Retina (tissue), 1 donor: ENCODE results near the gene CTNS.

Experiments
- DNase-seq: peaks from one replicate; pipeline ENCODE4 v3.0.0-alpha.2; 2016

The CTNS gene

DNA sequence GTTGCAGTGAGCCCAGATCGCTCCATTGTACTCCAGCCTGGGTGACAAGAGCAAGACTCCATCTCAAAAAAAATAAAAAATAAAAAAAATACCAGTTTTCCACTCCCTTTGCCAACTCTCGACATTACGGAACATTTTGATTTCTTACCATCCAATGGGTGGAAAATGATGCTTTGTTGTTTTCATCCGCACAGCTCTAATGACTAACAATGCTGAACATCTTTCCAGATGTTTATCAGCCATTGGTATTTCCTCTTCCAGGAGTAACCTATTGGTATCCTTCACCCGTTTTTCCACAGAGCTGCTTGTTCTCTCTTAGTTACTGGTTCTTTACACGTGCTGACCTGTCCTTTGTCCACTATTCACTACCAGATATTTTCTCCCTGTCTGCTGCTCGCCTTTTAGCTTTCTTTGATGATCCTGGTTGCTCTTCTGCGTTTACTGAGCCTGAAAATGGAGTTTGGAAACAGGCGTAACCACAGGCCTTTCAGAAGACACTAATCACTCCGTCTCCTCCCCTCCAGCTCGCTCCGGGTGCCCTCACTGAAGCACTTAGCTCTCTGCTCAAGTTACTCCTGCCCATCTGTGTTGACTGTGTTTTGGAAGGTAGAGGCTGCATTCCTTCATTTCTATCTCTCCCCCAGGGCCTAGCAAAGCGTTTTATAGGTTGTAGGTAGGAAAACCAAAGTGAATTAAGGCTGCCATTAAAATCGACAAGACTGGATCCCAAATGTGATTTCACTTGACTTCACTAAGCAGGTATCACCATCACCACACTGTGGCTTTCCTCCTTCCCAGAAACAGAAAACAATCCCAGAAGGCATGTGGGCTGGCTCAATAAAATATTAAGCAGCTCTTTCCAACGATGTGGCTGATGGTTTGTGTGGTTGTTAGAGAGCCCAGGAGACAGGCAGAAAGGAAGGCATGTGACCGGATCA, 9.5 kb upstream of the CTNS start:
- peak; percentile 61 for DNase-seq

DNA sequence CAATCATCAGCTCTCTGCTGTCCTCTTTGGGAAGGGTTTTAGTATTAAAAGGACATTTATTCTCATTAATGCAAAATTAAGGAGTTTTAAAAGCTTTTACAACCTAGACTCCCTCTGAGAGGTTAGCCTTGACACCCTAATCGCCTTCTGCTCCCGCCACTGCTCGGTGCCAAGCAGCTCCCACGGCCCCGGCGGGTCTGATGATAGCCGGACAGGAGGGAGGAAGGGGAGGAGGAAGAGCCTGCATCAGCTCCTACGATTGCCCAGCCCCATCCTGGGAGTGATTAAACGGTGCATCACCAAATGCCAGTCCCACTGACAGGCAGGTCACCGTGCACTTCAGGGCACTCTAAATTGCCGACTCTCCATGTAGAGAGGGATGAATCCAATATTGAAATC, 8.8 kb upstream of the CTNS start:
- DNase-seq, result no peak

DNA sequence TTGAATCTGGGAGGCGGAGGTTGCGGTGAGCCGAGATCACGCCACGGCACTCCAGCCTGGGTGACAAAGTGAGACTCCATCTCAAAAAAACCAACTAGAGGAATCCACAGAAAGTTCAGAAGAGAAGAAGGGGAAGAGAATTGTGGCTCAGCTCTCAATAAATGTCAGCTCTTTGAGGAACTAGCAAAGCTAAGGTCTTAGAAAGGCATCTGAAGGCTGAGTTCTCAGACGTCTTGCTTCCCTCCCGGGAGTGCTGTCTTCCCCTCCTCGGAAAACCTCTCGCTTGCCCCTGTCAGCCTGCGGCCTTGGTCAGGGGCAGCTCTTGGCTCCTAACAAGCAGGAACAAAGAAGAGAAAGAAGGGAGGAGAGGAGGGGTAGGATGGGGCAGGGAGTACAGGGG, 5.8 kb upstream of the CTNS start:
- DNase-seq, result no peak

DNA sequence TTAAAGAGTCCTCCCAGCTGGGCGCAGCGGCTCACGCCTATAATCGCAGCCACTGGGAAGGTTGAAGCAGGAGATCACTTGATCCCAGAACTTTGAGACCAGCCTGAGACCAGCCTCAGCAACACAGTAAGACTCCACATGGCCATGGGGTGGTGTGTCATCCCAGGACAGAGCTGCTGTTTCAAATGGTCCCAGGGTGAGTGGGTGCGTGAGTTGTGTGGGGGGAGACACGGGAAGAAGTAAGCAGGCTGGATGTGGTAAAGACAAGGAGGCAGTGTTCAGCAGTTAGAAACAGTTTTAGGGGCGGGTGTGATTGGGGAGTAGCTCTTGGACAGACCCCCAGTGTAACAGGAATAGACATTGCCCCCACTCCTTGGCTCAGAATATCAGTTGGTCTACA, 4.3 kb upstream of the CTNS start:
- no peak for DNase-seq

DNA sequence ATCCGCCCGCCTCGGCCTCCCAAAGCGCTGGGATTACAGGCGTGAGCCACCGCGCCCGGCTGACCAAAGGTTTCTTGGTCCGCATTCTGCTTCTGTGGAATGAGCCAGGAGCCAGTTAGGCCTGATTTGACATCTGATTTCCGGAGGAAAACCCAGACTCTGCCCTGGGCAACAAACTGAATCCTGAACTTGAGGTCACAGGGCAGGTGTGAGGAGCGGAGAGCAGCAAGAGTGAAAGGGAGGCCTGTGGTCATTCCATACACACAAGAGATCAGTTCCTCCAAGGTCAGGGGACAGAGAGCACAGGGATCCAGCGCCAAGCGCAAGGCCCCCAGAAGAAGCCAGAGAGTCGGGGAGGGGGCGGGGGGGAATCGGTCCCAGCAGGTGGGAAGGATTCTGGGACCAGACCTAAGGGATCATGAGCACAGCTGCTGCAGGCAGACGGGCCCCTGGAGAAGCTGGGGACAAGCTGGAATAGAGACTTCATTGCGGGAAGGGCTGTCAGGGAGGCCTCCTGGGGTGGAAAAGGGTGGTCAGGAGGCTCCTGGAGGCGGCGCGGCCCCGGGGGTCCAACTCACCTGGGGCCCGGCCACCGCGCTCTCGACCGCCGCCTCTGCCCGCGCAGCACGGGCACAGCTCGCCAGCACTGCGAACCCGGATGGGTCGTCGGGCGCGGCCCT, 946 bp upstream of the CTNS start:
- no peak for DNase-seq

DNA sequence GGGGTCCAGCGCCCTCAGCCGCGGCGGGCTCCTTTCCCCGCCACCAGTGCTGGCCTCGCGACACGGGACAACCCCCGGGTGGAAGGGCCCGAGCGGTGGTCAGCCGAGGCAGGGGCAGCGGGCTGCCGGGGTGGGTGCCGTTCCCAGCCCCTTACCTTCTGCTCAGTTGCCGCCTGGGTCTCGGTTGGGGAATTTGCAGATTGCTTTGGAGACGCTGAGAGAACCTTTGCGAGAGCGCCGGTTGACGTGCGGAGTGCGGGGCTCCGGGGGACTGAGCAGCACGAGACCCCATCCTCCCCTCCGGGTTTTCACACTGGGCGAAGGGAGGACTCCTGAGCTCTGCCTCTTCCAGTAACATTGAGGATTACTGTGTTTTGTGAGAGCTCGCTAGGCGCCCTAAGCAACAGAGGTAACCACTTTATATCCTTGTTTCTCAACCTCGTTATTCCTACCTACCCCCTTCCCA, 381 bp downstream of the CTNS start:
- DNase-seq, result no peak

DNA sequence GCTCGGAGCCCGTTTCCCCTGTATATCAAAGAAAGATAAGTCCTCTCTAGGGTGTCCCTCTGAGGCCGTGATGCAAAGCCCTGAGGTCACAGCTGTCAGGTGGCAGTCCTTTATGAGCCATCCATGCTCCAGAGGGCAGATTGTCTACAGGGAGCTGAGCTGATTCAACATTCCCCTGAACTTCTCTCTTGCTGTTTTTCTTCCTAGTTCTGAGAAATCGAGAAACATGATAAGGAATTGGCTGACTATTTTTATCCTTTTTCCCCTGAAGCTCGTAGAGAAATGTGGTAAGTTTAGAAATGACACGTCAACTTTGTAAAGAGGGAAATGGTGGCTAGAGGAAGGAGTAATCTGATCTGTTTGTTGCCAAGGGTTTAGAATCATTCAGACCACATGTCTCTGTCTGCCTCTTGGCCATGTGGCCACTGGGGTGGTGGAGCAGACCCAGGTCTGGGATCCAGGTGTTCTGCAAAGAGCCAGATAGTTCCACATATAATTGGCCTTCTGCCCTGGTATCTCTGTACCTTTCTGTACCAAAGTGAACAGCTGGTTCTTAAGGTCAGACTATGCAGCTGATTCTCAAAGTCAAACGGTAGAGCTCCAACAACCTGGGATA, 3.5 kb downstream of the CTNS start:
- no peak for DNase-seq

DNA sequence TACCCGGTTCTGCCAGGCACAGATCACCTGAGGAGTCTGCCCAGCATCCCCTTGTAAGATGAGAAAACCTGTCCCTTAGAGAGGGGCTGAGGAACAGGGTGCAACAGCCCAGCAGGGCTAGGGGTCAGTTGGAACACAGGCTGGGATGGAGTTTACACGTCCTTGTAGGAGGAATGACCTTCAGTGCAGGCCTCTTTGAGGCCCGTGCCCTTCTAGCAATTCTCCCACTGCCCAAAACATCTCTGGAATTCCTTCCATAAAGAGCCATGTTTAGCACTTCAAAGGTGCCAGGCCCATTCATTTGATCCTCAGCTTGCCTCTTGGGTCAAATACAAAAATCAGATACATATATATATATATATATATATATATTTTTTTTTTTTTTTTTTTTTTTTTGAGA, 4.5 kb downstream of the CTNS start:
- no peak for DNase-seq

DNA sequence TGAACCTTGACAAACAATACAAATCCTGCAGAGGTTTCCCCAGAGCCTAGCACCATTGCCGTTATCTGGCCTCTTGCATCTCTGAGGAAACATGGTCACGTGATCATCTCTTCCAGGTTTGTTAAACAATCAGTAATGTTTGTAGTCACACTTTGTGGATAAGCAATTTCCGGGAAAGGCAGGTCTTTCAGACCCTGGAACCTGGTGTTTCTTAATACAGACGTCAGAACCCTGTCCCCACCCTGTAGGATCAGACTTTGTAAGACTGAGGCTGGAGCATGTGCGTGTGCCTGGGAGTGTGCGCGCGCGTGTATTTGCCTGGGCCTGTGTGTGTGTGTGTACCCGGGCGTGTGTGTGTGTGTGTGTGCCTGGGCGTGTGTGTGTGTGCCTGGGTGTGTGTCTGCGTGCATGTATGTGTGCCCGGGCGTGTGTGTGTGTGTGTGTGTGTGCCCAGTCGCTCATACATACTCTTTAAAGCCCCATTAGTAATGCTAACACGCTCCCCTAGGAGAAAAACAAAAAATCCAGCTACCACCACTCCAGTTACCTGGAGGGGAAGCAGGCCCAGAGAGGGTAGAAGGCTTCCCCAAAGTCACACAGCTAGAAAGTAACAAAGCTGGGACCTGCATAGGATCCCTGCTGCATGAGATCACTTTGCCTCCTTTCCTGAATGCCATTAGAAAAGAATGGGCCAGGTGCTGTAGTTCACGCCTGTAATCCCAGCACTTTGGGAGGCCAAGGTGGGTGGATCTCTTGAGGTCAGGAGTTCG, 5.3 kb downstream of the CTNS start:
- no peak for DNase-seq

DNA sequence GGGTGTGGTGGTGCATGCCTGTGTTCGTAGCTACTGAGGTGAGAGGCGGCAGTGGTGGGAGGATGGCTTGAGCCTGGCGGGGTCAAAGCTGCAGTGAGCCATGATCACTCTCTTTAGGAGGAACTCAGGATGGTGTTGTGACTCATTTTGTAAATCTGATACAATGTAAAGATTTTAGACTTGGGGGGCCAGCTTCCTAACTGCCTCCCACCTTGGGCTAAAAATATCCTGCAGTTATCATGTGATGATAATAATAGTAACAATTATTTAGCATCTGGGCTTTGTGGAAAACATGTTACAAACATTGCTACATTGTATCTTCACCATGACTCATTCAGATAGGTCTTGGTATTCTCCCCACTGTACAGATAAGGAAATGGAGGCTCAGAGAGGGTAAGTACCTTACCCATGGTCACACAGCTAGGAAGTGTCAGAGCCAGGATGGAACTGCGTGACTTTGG, 7.4 kb downstream of the CTNS start:
- no peak for DNase-seq

DNA sequence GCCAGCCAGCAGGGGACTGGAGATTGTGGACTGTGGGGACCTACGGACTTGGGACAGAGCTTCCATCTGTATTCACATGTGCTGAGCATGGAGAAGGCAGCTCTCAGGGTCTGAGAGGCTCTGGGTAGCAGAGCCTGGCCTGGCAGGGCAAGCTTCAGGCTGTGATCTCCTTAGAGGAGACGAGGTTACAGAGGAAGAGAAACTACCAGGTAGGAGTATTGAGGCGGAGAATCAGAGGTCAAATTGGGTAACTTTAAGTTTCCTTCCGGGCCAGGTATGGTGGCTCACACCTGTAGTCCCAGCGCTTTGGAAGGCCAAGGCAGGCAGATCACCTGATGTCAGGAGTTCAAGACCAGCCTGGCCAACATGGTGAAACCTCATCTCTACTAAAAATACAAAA, 8.8 kb downstream of the CTNS start:
- DNase-seq, result no peak

DNA sequence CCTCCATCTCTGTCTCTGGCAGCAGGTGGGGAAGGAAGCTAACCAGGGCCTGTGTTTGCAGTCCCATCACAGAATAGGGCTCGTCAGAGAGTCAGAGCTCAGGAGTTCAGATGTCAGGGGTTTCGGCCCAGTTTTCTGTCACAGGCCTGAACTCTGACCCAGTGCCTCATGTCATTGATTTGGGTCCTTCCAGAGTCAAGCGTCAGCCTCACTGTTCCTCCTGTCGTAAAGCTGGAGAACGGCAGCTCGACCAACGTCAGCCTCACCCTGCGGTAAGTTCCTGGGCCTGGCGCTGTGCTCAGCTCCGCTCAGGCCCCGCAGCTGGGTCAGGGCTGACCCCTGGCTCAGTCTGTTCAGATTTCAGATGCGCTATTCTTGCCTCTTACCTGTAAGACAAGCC, 10.7 kb downstream of the CTNS start:
- no peak for DNase-seq

DNA sequence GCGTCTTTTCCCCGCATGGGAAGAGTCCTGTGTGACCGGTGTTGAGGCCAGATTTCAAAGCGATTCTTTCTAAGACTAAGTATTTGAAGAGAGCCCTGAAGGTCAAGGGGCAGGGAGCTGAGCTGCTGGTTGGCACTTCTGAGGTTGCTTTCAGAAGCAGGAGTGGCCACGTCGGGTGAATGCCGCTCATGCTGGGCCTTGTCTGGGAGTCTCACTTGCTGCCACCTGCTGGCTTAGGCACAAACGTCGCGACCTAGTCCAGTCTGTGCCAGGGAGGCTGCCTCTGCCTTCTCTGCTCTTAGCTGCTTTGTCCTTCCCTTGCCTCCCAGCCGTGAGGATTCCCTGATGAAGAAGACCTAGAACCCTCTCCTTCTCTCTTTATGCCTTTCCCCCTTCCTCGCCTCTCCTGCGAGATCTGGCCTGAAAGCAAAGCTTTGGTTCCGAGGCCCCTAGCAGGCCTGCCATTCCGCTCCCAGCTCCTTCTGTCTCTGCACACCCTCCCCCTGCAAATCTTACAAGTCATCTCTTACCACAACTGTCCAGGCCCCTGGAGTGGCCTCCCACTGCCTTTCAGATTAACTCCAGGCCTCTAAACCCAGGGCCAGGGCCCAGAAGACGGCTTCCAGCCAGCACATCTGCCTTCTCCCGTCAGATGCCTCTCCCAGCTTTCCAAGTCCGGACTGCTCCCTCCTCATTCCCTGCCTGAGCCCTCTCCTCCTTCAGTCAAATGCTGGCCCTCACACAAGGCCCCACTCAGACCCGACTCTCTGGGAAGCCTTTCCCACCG, 11.4 kb downstream of the CTNS start:
- peak; percentile 56 for DNase-seq

DNA sequence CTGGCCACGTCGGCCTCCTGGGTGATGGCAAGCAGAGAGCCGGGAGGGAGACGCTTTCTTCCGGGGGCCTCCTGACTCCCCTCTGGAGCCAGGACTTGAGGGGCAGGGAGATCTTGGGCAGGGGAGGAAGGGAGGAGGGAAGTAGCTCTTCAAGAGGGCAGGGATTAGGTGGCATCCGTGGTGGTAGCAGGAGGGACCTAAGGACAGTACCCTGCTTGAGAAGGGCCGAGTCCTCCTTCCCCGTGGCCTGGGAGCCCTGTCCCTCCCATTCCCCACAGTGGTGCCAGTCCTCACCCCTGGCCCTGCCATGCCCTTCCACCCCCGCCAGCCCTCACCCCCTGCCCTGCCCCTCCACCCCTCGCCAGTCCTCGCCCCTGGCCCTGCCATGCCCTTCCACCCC, 19.2 kb downstream of the CTNS start:
- no peak for DNase-seq

DNA sequence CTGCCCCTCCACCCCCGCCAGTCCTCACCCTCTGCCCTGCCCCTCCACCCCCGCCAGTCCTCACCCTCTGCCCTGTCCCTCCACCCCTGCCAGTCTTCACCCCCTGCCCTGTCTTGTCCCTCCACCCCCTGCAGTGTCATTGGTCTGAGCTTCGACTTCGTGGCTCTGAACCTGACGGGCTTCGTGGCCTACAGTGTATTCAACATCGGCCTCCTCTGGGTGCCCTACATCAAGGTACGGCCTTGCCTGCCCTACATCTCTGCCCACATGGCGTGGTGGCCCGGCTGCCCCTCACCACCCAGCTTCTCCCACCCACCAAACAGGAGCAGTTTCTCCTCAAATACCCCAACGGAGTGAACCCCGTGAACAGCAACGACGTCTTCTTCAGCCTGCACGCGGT, 19.8 kb downstream of the CTNS start:
- DNase-seq, result no peak

DNA sequence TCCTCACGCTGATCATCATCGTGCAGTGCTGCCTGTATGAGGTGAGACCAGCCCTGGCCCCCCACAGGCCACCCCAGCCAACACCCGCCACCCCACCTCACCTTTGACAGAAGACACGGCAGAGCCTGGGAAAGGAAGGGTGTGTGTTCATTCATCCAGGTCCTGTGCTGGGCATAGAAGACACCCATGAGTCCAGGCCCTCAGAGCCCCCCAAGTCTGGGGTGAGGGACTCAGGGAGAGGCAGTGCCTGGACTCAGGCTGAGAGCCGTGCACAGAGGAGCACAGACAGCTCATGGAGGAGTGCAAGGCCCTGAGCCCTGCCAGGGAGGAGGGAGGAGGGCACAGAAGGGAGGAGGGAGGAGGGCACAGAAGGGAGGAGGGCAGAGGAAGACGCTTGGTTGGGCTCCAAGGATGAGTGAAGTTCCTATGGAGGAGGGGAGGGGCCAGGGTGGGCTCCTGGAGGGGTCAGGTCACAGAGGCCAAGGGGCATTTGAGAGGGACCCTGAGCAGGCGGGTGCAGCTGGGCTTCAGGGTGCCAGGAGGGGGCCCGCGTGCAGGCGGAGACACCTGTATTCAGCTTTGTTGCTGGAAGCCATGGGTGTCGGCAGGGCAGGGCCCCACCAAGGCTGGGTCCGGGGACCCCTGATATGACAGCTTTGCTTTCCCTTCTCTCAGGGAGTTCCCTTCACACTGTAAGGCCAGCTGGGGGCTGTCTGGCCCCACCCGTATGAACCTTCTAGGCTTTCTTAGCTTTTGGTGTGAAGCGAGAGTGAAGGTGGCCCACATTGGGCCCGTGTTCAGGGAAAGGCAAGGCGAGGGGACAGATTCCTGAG, 20.4 kb downstream of the CTNS start:
- DNase-seq, result no peak

DNA sequence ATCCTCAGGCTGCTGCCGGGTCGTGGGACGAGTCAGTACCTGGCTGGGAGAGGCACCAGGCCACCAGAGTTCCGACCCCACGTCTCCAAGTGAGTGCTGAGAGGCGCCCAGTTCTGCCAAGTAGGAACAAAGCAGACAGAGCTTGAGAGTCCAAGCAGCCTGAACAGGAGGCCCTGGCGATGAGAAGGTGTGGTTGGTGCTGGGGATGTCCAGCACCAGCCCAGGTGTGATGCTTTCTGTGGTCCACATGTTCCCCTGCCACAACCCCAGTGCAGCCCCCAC, 21.0 kb downstream of the CTNS start:
- no peak for DNase-seq

DNA sequence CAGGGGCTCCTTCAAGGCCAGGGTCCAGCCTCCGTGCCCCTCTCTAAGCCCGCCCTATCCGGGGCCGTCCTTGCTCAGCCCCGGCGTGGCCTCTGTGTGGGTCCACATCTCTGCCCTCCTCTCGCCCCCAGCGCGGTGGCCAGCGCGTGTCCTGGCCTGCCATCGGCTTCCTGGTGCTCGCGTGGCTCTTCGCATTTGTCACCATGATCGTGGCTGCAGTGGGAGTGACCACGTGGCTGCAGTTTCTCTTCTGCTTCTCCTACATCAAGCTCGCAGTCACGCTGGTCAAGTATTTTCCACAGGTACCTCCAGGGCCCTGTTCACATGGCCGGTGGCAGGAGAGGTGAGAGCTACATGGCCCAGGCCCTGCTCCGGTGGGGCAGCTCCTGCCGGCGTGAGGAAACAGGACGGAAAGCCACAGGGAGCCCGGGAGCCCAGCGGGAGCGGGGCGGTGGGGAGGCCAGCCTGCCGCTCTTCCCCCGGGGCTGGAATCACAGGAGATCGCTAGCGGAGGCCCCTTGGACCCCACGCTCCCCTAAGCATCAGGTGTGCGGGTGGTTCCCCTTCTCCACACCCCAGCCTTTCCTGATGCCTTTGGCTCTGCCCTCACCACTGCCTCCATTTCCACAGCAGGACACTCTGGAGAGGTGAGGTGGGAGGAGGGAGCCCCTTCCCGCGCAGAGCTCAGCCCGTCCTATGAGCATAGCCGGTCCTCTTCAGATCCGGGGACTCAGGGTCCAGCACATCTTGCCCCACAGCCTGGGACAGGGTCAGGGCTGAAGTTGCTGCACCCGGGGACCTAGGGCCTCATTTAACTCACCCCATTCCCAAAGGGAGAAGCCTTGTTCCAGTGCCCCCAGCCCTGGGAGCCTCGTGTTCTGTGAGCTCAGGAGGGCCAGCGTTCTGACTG, 21.6 kb downstream of the CTNS start:
- no peak for DNase-seq

DNA sequence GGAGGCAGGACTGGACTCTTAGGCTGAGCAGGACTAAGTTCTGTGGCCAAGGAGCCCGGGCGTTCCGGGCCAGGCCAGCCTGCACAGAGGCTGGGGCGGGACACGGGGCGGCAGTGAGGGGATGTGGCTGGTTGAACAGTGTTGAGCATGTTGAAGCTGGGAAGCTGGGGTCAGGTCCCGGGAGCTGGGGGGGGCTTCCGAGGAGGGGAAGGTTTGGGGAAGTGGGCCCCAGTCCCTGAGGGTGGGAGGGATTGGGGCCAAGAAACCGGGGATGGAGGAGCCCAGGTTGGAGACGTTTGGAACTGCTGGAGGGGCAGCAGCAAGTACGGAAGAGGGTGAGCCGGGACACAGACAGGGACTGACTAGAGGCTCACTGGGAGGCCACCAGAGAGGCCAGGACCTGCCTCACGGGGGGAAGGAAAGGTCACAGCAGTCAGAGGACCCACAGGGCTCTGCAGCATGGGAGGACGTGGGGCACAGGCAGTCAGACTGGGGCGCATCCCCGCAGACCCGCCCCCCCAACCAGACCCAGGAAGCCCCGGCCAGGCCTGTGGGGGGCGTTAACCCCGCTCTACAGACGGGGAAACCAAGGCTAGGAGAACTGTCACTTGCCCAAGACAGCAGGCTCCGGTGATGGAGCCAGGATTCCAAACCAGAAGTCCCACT, 22.4 kb downstream of the CTNS start:
- DNase-seq, result no peak
